B cell (primary cell): ENCODE results near the gene MARK2. TPM values are rescaled to one million over a fixed set of nuclear protein-coding genes. Genes with fewer than 3 reads are reported as not detected.
A peak's percentile ranks its signal among the peaks of the same experiment; 100 is the strongest.

ENCODE experiments used
- ATAC-seq: fragments of 200-7000 bp; cut with Tn5 transposase; one replicate; pipeline ENCODE4 v1.10.0; 2021; ENCODE audit warnings: low read depth, mild to moderate bottlenecking, moderate number of reproducible peaks, moderate library complexity
- CTCF ChIA-PET: fragments of 350-600 bp; sonication (Branson Sonifier 250); formaldehyde crosslinking; loops from one replicate; lab custom pipeline; 2021; ENCODE audit warnings: antibody characterized with exemption, inconsistent platforms; lab: Charles Lee
- POLR2A ChIA-PET: fragments of 350-600 bp; sonication (Branson Sonifier 250); formaldehyde crosslinking; loops from one replicate; lab custom pipeline; 2021; ENCODE audit warnings: antibody characterized with exemption; lab: Charles Lee
- DNase-seq: peaks from one replicate; pipeline ENCODE4 v3.0.0; 2013
- H2AFZ ChIP-seq: 2 replicates; pipeline ENCODE4 v1.6.1; 2012; ENCODE audit warnings: mild to moderate bottlenecking, low read depth, low read length; ENCODE audit not compliant: insufficient read depth, poor library complexity, severe bottlenecking
- H3K27ac ChIP-seq, 2 donors: 1 replicate in 1 of 2; 2 replicates in 1 of 2; pipeline ENCODE4 v1.5.1; 2012 to 2013; ENCODE audit warnings: low read length in 2 of 2, mild to moderate bottlenecking in 2 of 2, moderate library complexity in 1 of 2
- H3K27me3 ChIP-seq, 4 experiments: fragments of 200-600 bp in 1 of 4; sonication (generic) in 1 of 4; replicated peaks in 1 of 4; 1 replicate in 2 of 4; 2 replicates in 2 of 4; pipeline versions ENCODE4 v1.6.1 to v1.7.0; 2013 to 2016; ENCODE audit warnings: low read length in 3 of 4, mild to moderate bottlenecking in 2 of 4, mixed read lengths in 1 of 4, moderate library complexity in 1 of 4; ENCODE audit not compliant: insufficient read depth in 4 of 4, control insufficient read depth in 3 of 4; ENCODE audit errors: control extremely low read depth in 1 of 4
- H3K36me3 ChIP-seq, 2 experiments: replicated peaks in 1 of 2; 1 replicate in 1 of 2; 2 replicates in 1 of 2; pipeline versions ENCODE4 v1.6.1 to v1.7.1; 2013; ENCODE audit warnings: low read length in 1 of 2; ENCODE audit not compliant: insufficient read depth in 2 of 2, control insufficient read depth in 1 of 2; ENCODE audit errors: control extremely low read depth in 1 of 2, extremely low read depth in 1 of 2
- H3K4me1 ChIP-seq, 2 donors: fragments of 200-600 bp in 1 of 2; sonication (generic) in 1 of 2; 1 replicate in 1 of 2; 2 replicates in 1 of 2; pipeline versions ENCODE4 v1.5.1 to v1.6.1; 2013 to 2017; ENCODE audit warnings: low read length in 2 of 2; ENCODE audit not compliant: control insufficient read depth in 2 of 2, insufficient read depth in 2 of 2
- H3K4me2 ChIP-seq: replicated peaks from 2 replicates; pipeline ENCODE3; 2012; ENCODE audit warnings: mild to moderate bottlenecking, low read depth, low read length; ENCODE audit not compliant: poor library complexity, severe bottlenecking
- H3K4me3 ChIP-seq, 5 experiments: fragments of 200-600 bp in 1 of 5; sonication (generic) in 1 of 5; 1 replicate in 3 of 5; 2 replicates in 2 of 5; pipeline versions ENCODE4 v1.5.1 to v1.7.0; 2011 to 2016; ENCODE audit warnings: low read length in 4 of 5, mild to moderate bottlenecking in 4 of 5, low read depth in 2 of 5, control low read depth in 1 of 5, moderate library complexity in 1 of 5; ENCODE audit not compliant: insufficient read depth in 1 of 5; ENCODE audit errors: control extremely low read depth in 1 of 5, extremely low read depth in 1 of 5
- H3K79me2 ChIP-seq: fragments of 200-600 bp; sonication (generic); one replicate; pipeline ENCODE4 v1.6.0; 2016; ENCODE audit warnings: low read length; ENCODE audit not compliant: control insufficient read depth, insufficient read depth
- H3K9ac ChIP-seq: fragments of 200-600 bp; sonication (generic); 2 replicates; pipeline ENCODE4 v1.6.1; 2017; ENCODE audit warnings: mild to moderate bottlenecking, low read length, moderate library complexity
- H3K9me3 ChIP-seq, 3 donors: one replicate each; pipeline versions ENCODE4 v1.6.1 to v1.7.1; 2013; ENCODE audit warnings: low read length in 2 of 3; ENCODE audit not compliant: control insufficient read depth in 2 of 3, insufficient read depth in 1 of 3; ENCODE audit errors: control extremely low read depth in 1 of 3
- H4K20me1 ChIP-seq: 2 replicates; pipeline ENCODE4 v1.6.0; 2012; ENCODE audit warnings: mild to moderate bottlenecking, low read length; ENCODE audit not compliant: insufficient read depth, control insufficient read depth, poor library complexity, severe bottlenecking
- H3K27ac Mint-ChIP-seq: one replicate; pipeline ENCODE4 v1.8.0; 2021; ENCODE audit warnings: mixed read lengths
- H3K27me3 Mint-ChIP-seq: one replicate; pipeline ENCODE4 v1.8.0; 2021; ENCODE audit warnings: mixed read lengths
- H3K4me1 Mint-ChIP-seq: one replicate; pipeline ENCODE4 v1.8.0; 2021; ENCODE audit warnings: mixed read lengths
- H3K4me3 Mint-ChIP-seq: one replicate; pipeline ENCODE4 v1.8.0; 2021; ENCODE audit warnings: mixed read lengths
- H3K9me3 Mint-ChIP-seq: one replicate; pipeline ENCODE4 v1.8.0; 2022; ENCODE audit warnings: mixed read lengths; ENCODE audit not compliant: insufficient read depth
- CTCF ChIP-seq: fragments of 200-600 bp; IDR thresholded peaks from one replicate; pipeline ENCODE4 v1.8.0; 2022; ENCODE audit warnings: antibody characterized with exemption, mild to moderate bottlenecking
- EZH2 ChIP-seq: IDR thresholded peaks from 2 replicates; pipeline ENCODE4 v1.6.1; 2012; ENCODE audit warnings: borderline replicate concordance, low read depth, mild to moderate bottlenecking, moderate library complexity, low read length; ENCODE audit not compliant: insufficient read depth, poor library complexity, severe bottlenecking
- WGBS: methylation state at CpG from one replicate; pipeline ENCODE4 v1.1.5; 2013; ENCODE audit warnings: missing lambda C conversion rate; ENCODE audit not compliant: insufficient coverage; 5-methylcytosine and 5-hydroxymethylcytosine counted together
- intact Hi-C: fragments of 100-400 bp; cut with micrococcal nuclease; formaldehyde crosslinking; loops from one replicate; pipeline ENCODE4 v1.10.0; 2022
- polyA plus RNA-seq: library from polyadenylated mRNA; depleted of rRNA; stranded (reverse); fragments of >200 nt; gene quantifications from 2 replicates; pipeline ENCODE4 v1.2.3, GENCODE V29; 2012
- total RNA-seq, 2 donors: library from RNA; stranded (reverse); fragments of 120-200 nt in 1 of 2; gene quantifications; 1 replicate in 1 of 2; 2 replicates in 1 of 2; pipeline versions ENCODE4 v1.2.3 to v1.2.4, GENCODE V29; 2013 to 2022

The MARK2 gene
- total and polyA plus RNA-seq, 2 donors (not counting 1 experiment from before 2014, with no cell fraction given) = 47.2 to 58.1 TPM

GRCh38 chr11:63951779-63952536 lies 113.0 kb downstream of the MARK2 start:
- H2AFZ ChIP-seq = no peak overlapping the region
- ChIA-PET CTCF (interaction anchor here (0.9 to 11.7 kb wide), 3 partner anchors 8 to 115 kb away, joined by 3 to 254 read pairs (median 5); partner anchors contain the start of gene MARK2), POLR2A (interaction anchor here (0.7 kb wide), 1 partner anchor 10 kb away, joined by 3 read pairs; no protein-coding TSS in a partner anchor)
- 46% methylated on average over 19 of the region's 20 CpGs for WGBS
- H3K4me2 ChIP-seq = no peak overlapping the region
- H3K27ac ChIP-seq = peak overlapping the region; percentile 4 to 33
- DNase-seq = no peak
- Mint-ChIP-seq H3K27me3 (no peaks in the 10 kb centered on the region), H3K27ac (peak overlapping the region; percentile 27), H3K9me3 (no peaks in the 10 kb centered on the region), H3K4me3 (peak overlapping the region; percentile 16), H3K4me1 (peaks cover 14% of the 10 kb centered on the region)
- H3K9me3 ChIP-seq = no peaks in the 10 kb centered on the region
- peaks cover 7% of the 10 kb centered on the region for H3K79me2 ChIP-seq
- H3K4me3 ChIP-seq = no peak overlapping the region
- peaks cover 0 to 10% of the 10 kb centered on the region in 2 donors for H3K4me1 ChIP-seq
- peaks cover 0 to 46% of the 10 kb centered on the region in 2 experiments for H3K36me3 ChIP-seq
- TF ChIP-seq EZH2 (no peak), CTCF (no peak)
- H3K27me3 ChIP-seq = no peaks in the 10 kb centered on the region
- intact Hi-C loops = no loop called here
- no peak for ATAC-seq
- no peaks in the 10 kb centered on the region for H4K20me1 ChIP-seq
- no peak overlapping the region for H3K9ac ChIP-seq

- Histone ChIP-seq H3K4me1 (peaks cover 0 to 10% of the 10 kb centered on the region in 2 donors), H3K4me2 (no peak overlapping the region), H3K79me2 (peaks cover 7% of the 10 kb centered on the region), H2AFZ (no peak overlapping the region), H3K36me3 (peaks cover 0 to 46% of the 10 kb centered on the region in 2 experiments), H3K27ac (no peak overlapping the region), H4K20me1 (no peaks in the 10 kb centered on the region), H3K9ac (no peak overlapping the region), H3K27me3 (no peaks in the 10 kb centered on the region), H3K4me3 (no peak overlapping the region), H3K9me3 (no peaks in the 10 kb centered on the region)
- Mint-ChIP-seq H3K27ac (no peak overlapping the region), H3K27me3 (no peaks in the 10 kb centered on the region), H3K4me1 (peaks cover 14% of the 10 kb centered on the region), H3K9me3 (no peaks in the 10 kb centered on the region), H3K4me3 (no peak overlapping the region)
- POLR2A ChIA-PET = no interaction called here
- no peak for TF ChIP-seq CTCF
- TF ChIP-seq EZH2 = no peak
- 100% methylated on average over 3 of the region's 4 CpGs for WGBS
- CTCF ChIA-PET = interaction anchor here (0.9 to 1.7 kb wide), 2 partner anchors 8 to 10 kb away, joined by 3 to 5 read pairs; no protein-coding TSS in a partner anchor
- DNase-seq = no peak
- intact Hi-C loops = no loop called here
- ATAC-seq = no peak
These were observed 113.7 kb downstream of the MARK2 start for GRCh38 chr11:63952570-63952969.
